Adrenal gland (tissue), 12 donors: ENCODE data around the gene ITPKB. TPM values are rescaled to one million over a fixed set of nuclear protein-coding genes. Genes with fewer than 3 reads are reported as not detected.

Experiments
- DNase-seq, 7 donors: peaks; one replicate each; pipeline ENCODE4 v3.0.0-alpha.2; 2019 to 2020
- H3K27ac ChIP-seq, 5 donors: fragments of 200-600 bp; sonication (generic) in 4 of 5; 1 replicate in 3 of 5; 2 replicates in 2 of 5; pipeline versions ENCODE4 v1.5.1 to v1.8.0; 2016 to 2020; ENCODE audit warnings: mild to moderate bottlenecking in 1 of 5
- H3K27me3 ChIP-seq: fragments of 200-600 bp; 2 replicates; pipeline ENCODE4 v1.8.0; 2021
- H3K36me3 ChIP-seq, 2 donors: fragments of 200-600 bp; replicated peaks in 1 of 2; 1 replicate in 1 of 2; 2 replicates in 1 of 2; pipeline versions ENCODE4 v1.5.1 to v1.8.0; 2018 to 2022
- H3K4me1 ChIP-seq, 2 donors: fragments of 200-600 bp; replicated peaks in 1 of 2; 1 replicate in 1 of 2; 2 replicates in 1 of 2; pipeline versions ENCODE4 v1.5.1 to v1.8.0; 2018 to 2021
- H3K4me3 ChIP-seq, 4 donors: fragments of 200-600 bp; sonication (generic) in 3 of 4; one replicate each; pipeline ENCODE4 v1.5.1; 2016 to 2018
- H3K9me3 ChIP-seq, 3 donors: fragments of 200-600 bp; sonication (generic) in 1 of 3; replicated peaks in 1 of 3; 1 replicate in 2 of 3; 2 replicates in 1 of 3; pipeline versions ENCODE4 v1.5.1 to v1.8.0; 2016 to 2021
- POLR2A ChIP-seq, 2 donors: fragments of 450-650 bp; IDR thresholded peaks; one replicate each; pipeline ENCODE4 v1.6.1; 2017; ENCODE audit warnings: antibody characterized with exemption in 2 of 2, mild to moderate bottlenecking in 2 of 2, moderate library complexity in 1 of 2
- WGBS, 4 donors: extraction: QIAGEN DNeasy Blood & Tissue Kit in 2 of 4; methylation state at CpG; one replicate each; pipeline versions ENCODE4 v1.1.5 to v1.1.7; 2013 to 2017; 5-methylcytosine and 5-hydroxymethylcytosine counted together
- intact Hi-C, 2 donors: fragments of 100-400 bp; cut with DNase I; formaldehyde crosslinking; loops; one replicate each; pipeline versions ENCODE4 v1.14.1 to v1.15.0; 2022 to 2023
- polyA plus RNA-seq, 3 donors: library from polyadenylated mRNA; stranded (reverse); fragments of 200-250 nt in 2 of 3; fragments of 350-450 nt in 1 of 3; fragmentation: Illumina TruSeq in 1 of 3; extraction: RNeasy Lipid Tissue Mini Kit (QIAGEN cat#74804) in 1 of 3; gene quantifications; one replicate each; pipeline ENCODE4 v1.2.3, GENCODE V29; 2013 to 2014
- total RNA-seq, 9 donors: library from RNA; depleted of rRNA in 4 of 9; stranded (reverse); fragments of >200 nt in 4 of 9; fragments of 120-200 nt in 1 of 9; fragmentation: NEBNext Ultra II Directional in 1 of 9; extraction: Animal tissue kit (Norgen Biotek cat#: 25700) in 1 of 9; gene quantifications; one replicate each; pipeline versions ENCODE4 v1.1.0 to v1.2.4, GENCODE V29; 2013 to 2023
- TF ChIP-seq, protein P1 (sequence below), 6 experiments: fragments of 450-650 bp in 4 of 6; fragments of 200-600 bp in 2 of 6; sonication (generic) in 1 of 6; IDR thresholded peaks; 1 replicate in 5 of 6; 2 replicates in 1 of 6; pipeline versions ENCODE4 v1.5.1 to v1.8.0; 2016 to 2021; ENCODE audit warnings: antibody characterized with exemption in 6 of 6, mild to moderate bottlenecking in 2 of 6, moderate library complexity in 1 of 6
- donor health status: healthy with polysubstance abuse.
- donor health status: Bipolar disorder and iron deficiency.
- donor health status: DM: yes; HTN: yes; CAD: no.
- donor health status: DM: no; HTN: no; CAD: no.
- donor health status: DM: no; HTN: no; CAD: no.
- donor health status: DM: yes; HTN: yes; CAD: no.

The ITPKB gene
- total and polyA plus RNA-seq, 12 donors, result 2.3 to 22.7 (median 13.0) TPM

DNA sequence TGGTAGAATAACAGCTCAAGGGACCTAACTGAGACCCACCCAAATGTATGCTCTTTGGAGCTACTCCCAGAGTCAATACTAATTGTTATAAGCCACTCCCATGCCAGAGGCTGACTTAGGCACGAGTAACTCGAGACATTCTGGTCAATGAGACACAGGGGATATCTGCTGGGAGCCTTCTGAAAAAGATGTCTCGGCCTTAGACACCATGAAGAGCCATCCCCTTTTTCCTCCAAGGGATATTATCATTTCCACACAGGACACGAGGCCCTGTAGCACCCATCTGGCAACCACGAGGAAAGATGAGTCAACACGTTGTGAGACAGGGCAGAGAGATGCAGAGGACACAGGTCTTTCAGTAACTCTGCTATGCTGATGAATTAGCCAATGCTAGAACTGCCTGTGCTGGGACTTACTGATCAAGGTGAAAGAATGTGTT lies 30.7 kb downstream of the ITPKB start:
- no peak for TF ChIP-seq POLR2A (IDR thresholded peaks at IDR 0.05)
- TF ChIP-seq, protein P1, sequence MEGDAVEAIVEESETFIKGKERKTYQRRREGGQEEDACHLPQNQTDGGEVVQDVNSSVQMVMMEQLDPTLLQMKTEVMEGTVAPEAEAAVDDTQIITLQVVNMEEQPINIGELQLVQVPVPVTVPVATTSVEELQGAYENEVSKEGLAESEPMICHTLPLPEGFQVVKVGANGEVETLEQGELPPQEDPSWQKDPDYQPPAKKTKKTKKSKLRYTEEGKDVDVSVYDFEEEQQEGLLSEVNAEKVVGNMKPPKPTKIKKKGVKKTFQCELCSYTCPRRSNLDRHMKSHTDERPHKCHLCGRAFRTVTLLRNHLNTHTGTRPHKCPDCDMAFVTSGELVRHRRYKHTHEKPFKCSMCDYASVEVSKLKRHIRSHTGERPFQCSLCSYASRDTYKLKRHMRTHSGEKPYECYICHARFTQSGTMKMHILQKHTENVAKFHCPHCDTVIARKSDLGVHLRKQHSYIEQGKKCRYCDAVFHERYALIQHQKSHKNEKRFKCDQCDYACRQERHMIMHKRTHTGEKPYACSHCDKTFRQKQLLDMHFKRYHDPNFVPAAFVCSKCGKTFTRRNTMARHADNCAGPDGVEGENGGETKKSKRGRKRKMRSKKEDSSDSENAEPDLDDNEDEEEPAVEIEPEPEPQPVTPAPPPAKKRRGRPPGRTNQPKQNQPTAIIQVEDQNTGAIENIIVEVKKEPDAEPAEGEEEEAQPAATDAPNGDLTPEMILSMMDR (IDR thresholded peaks at IDR 0.05), result no peak
- no peaks in the 10 kb centered on the region for H3K9me3 ChIP-seq
- no peak overlapping the region for H3K27ac ChIP-seq
- H3K36me3 ChIP-seq, result no peaks in the 10 kb centered on the region
- peaks cover 0 to 11% of the 10 kb centered on the region in 2 donors for H3K4me1 ChIP-seq
- no peaks in the 10 kb centered on the region for H3K27me3 ChIP-seq
- H3K4me3 ChIP-seq, result no peak overlapping the region
- intact Hi-C loops, result no loop called here
- WGBS, 4 donors, result 44 to 52% (median 47%) methylated on average over 6 of the region's 6 CpGs
- peak in 2 of 7 donors; percentile 27 to 28 for DNase-seq

DNA sequence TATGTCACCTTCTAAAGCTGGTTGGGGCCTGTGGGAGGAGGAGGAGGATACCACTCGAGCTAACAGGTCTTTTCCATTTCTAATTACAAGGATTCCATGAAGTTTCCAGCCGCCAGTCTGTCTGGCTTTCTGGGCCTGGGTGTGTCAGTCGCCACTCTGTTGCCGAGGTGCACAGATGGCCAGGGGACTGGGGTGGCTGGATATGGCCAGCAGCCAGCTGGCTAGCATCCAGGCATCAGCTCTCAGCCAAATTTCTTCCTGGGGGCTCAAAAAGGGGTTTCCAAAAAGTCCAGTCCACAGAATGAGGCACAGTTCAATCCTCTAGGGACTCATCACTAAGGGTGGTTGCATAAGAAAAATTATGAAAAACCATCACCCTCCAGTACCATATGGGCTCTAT lies 32.4 kb downstream of the ITPKB start:
- Histone ChIP-seq H3K27ac (no peak overlapping the region), H3K4me3 (no peak overlapping the region), H3K36me3 (no peaks in the 10 kb centered on the region), H3K9me3 (no peaks in the 10 kb centered on the region), H3K4me1 (peaks cover 7 to 25% of the 10 kb centered on the region in 2 donors), H3K27me3 (no peaks in the 10 kb centered on the region)
- DNase-seq, result no peak
- intact Hi-C loops, result no loop called here
- WGBS, 4 donors, result 67 to 83% (median 75%) methylated on average over 4 of the region's 4 CpGs
- TF ChIP-seq, protein P1 (IDR thresholded peaks at IDR 0.05), result no peak
- no peak for TF ChIP-seq POLR2A (IDR thresholded peaks at IDR 0.05)

DNA sequence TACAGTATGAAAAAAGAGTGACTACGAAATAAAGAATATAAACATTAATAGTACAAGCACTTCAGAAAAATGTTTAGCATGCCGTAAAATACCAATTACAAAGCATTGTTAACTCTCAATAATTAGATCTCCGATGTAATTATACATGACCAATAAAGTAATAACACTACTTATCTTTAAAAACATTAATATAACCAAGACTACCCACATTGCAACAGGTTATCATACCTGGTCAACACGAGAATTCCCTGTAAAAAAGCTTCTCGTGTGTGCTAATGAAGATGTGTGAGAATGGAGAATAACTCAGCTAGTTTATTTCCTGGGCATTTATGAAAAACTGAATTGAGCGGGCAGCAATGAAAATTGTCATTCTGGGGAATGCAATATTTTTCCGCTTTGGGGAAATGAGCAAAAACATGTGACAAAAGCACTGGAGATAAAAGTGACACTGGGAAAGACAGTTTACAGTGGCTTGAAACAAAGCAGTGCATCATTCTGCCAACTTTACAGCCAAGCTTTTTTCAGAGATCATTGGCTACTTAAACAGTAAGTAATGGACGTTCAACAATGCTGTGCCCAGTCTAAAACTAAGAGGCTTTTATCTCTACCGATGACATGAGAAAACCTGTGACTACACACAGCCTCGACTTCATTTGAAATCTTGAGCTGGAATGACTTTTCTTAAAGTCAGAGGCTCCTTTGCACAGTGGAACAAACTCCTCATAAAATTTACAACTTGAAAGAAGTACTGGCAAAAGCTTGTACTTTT lies 34.7 kb downstream of the ITPKB start:
- peak overlapping the region in 1 of 5 donors; percentile 96 for H3K27ac ChIP-seq
- no peaks in the 10 kb centered on the region for H3K36me3 ChIP-seq
- 78 to 81% (median 79%) methylated on average over 10 of the region's 10 CpGs for WGBS, 4 donors
- TF ChIP-seq POLR2A (IDR thresholded peaks at IDR 0.05), result no peak
- TF ChIP-seq, protein P1 (IDR thresholded peaks at IDR 0.05), result no peak
- no peaks in the 10 kb centered on the region for H3K27me3 ChIP-seq
- peaks cover 7 to 23% of the 10 kb centered on the region in 2 donors for H3K4me1 ChIP-seq
- DNase-seq, result no peak
- peak overlapping the region in 1 of 4 donors; percentile 86 for H3K4me3 ChIP-seq
- no peaks in the 10 kb centered on the region for H3K9me3 ChIP-seq
- intact Hi-C loops, result no loop called here

DNA sequence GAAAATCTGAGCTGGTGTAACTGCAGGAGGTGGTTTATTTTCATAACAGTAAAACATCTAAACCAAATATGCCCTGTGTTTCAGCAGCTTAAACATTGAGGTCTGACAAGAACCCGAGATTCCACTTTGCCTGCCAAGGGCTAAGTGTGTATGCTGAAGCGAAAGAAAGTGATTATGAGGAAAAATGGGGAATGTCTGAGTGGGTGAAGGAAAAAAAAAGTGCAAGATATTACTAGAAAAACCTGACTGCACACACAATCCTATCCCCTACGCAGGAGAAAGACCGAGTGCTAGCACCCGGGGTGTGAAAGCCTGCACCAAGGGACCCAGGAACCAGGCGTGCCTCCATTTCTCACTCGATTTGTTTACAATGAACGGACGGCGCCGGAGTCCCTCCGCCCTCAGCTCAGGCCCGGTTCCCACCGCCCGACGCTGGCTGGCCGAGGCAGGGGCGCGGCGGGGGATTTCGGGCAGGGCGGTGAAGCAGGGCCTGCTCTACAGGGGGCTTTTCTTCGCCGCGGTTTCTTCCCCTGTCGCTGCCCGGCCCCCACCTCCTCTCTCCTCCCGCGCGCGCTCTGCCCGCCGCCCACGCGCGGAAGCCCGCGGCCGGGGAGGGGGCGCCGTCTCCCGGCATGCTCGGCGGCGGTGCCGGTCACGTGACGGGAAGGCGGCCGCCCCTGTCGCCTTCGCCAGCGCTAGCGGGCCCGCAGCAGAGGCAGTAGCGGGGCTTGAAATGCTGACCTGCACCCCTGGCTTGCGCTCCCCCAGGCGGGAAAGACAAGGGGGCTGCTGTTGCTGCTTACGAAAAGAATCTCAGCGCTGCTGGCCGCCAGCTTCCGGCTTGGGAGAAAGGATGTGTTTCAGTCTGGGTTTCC lies 35.9 kb downstream of the ITPKB start:
- Histone ChIP-seq H3K27me3 (no peaks in the 10 kb centered on the region), H3K36me3 (no peaks in the 10 kb centered on the region), H3K9me3 (no peaks in the 10 kb centered on the region), H3K27ac (peak overlapping the region in 4 of 5 donors; percentile 91 to 98 (median 94)), H3K4me1 (peaks cover 7 to 23% of the 10 kb centered on the region in 2 donors), H3K4me3 (peak overlapping the region in 3 of 4 donors; percentile 27 to 86 (median 69))
- TF ChIP-seq, protein P1 (IDR thresholded peaks at IDR 0.05), result no peak
- TF ChIP-seq POLR2A (IDR thresholded peaks at IDR 0.05), result peak; percentile 68 to 79
- 0 to 1% (median 0%) methylated on average over 16 to 62 of the region's 62 CpGs for WGBS, 4 donors
- peak; percentile 64 to 80 (median 73) for DNase-seq
- intact Hi-C loops, result no loop called here
